ENCODE measurements around the gene HGFAC. TPM values are rescaled to one million over a fixed set of nuclear protein-coding genes. Genes with fewer than 3 reads are reported as not detected.
"Not testable (repeated sequence)": the region's sequence is repeated elsewhere in the genome, so short reads cannot be mapped to it uniquely, and the experiment has no call there.

The HGFAC gene
- total RNA-seq, 1 experiment from 2014 or later = 0.37 TPM

GRCh38 chr4:3410401-3411135, 31.2 kb upstream of the HGFAC start:
- Histone ChIP-seq H3K14ac (ENCODE audit: insufficient read depth, low read length) (no peak overlapping the region), H3K79me2 (ENCODE audit: insufficient read depth, low read length) (no peaks in the 10 kb centered on the region), H3K56ac (ENCODE audit: insufficient read length, low read depth, low read length) (no peak overlapping the region), H2BK120ac (ENCODE audit: low read depth, low read length, poor library complexity, severe bottlenecking) (no peak overlapping the region), H3K27ac (ENCODE audit: insufficient read length, low read depth, low read length) (no peak overlapping the region), H4K8ac (replicated peaks; ENCODE audit: insufficient read length, low read depth, low read length) (no peak overlapping the region), H3K27me3 (ENCODE audit: insufficient read depth, low read length) (no peaks in the 10 kb centered on the region), H3K23me2 (ENCODE audit: insufficient read length, low read depth, low read length, poor library complexity, severe bottlenecking) (peaks cover 3% of the 10 kb centered on the region), H3K4me1 (ENCODE audit: insufficient read depth, low read length) (no peaks in the 10 kb centered on the region), H4K20me1 (ENCODE audit: control insufficient read depth, insufficient read depth, insufficient read length) (no peaks in the 10 kb centered on the region), H3K18ac (ENCODE audit: insufficient read length, low read depth, low read length) (no peak overlapping the region), H3K79me1 (ENCODE audit: insufficient read depth, low read depth, low read length, poor library complexity, severe bottlenecking) (no peaks in the 10 kb centered on the region), H2BK5ac (ENCODE audit: insufficient read length, low read length) (no peak overlapping the region), H3K23ac (ENCODE audit: insufficient read length, low read depth, low read length) (no peak overlapping the region), H2BK20ac (ENCODE audit: low read depth, low read length, poor library complexity, severe bottlenecking) (no peak overlapping the region), H4K5ac (ENCODE audit: insufficient read length, low read depth, low read length) (no peak overlapping the region), H2BK12ac (ENCODE audit: insufficient read length, low read depth, low read length) (no peak overlapping the region), H3K4me2 (ENCODE audit: insufficient read depth, insufficient read length, low read length) (no peak overlapping the region), H3T11ph (ENCODE audit: low read length) (no peak overlapping the region), H3K9me3 (ENCODE audit: control insufficient read depth, low read depth, low read length) (no peaks in the 10 kb centered on the region), H2AK5ac (ENCODE audit: insufficient read length, low read length) (no peak overlapping the region), H3K9ac (ENCODE audit: extremely low read depth, insufficient read length, low read length) (no peak overlapping the region), H3K4ac (ENCODE audit: low read depth, low read length) (no peak overlapping the region), H2BK15ac (ENCODE audit: low read depth, low read length) (no peak overlapping the region), H2AFZ (ENCODE audit: low read length) (no peak overlapping the region), H4K91ac (ENCODE audit: insufficient read length, low read depth, low read length) (no peak overlapping the region)
- peak; percentile 12 for DNase-seq
- Mint-ChIP-seq H3K27ac (no peak overlapping the region; a peak in 1 of 7 replicates), H3K9me3 (no peaks in the 10 kb centered on the region), H3K4me1 (peaks cover 5 to 12% of the 10 kb centered on the region in 2 experiments; a peak in 3 of 4 replicates), H3K4me3 (no peak overlapping the region; a peak in 1 of 5 replicates), H3K27me3 (ENCODE audit: low read depth) (no peaks in the 10 kb centered on the region; the same call in 1 of the 2 replicates), H3K36me3 (ENCODE audit: insufficient read depth in 1 of 3, low read depth in 3 of 3) (peaks cover 0 to 4% (median 0%) of the 10 kb centered on the region in 3 experiments; a peak in 1 of 7 replicates)
- no CpG with 5 or more reads among the region's 22 CpGs for WGBS (ENCODE audit: extremely low coverage, insufficient read length, low lambda C conversion rate)
- TF ChIP-seq CTCF (conservative IDR thresholded peaks at IDR 0.05) = no peak

GRCh38 chr4:3411190-3411589, 30.6 kb upstream of the HGFAC start:
- H3K4me1 Mint-ChIP-seq = peaks cover 5 to 12% of the 10 kb centered on the region in 2 experiments; a peak in 3 of 4 replicates
- H3K56ac ChIP-seq (ENCODE audit: insufficient read length, low read depth, low read length) = not testable (repeated sequence)

More at GRCh38 chr4:3411190-3411589, 30.6 kb upstream of the HGFAC start:
- WGBS (ENCODE audit: extremely low coverage, insufficient read length, low lambda C conversion rate) = no CpG with 5 or more reads among the region's 17 CpGs
- not testable (repeated sequence) for H3T11ph ChIP-seq (ENCODE audit: low read length); H2AK5ac ChIP-seq (ENCODE audit: insufficient read length, low read length); H3K4me3 Mint-ChIP-seq; H3K36me3 Mint-ChIP-seq (ENCODE audit: insufficient read depth in 1 of 3, low read depth in 3 of 3); H2BK12ac ChIP-seq (ENCODE audit: insufficient read length, low read depth, low read length); H2BK5ac ChIP-seq (ENCODE audit: insufficient read length, low read length); H2BK15ac ChIP-seq (ENCODE audit: low read depth, low read length); H3K4me2 ChIP-seq (ENCODE audit: insufficient read depth, insufficient read length, low read length); H3K18ac ChIP-seq (ENCODE audit: insufficient read length, low read depth, low read length); H3K23ac ChIP-seq (ENCODE audit: insufficient read length, low read depth, low read length); H3K9ac ChIP-seq (ENCODE audit: extremely low read depth, insufficient read length, low read length); H4K20me1 ChIP-seq (ENCODE audit: control insufficient read depth, insufficient read depth, insufficient read length); H2BK20ac ChIP-seq (ENCODE audit: low read depth, low read length, poor library complexity, severe bottlenecking); H4K5ac ChIP-seq (ENCODE audit: insufficient read length, low read depth, low read length); H3K14ac ChIP-seq (ENCODE audit: insufficient read depth, low read length); H2AFZ ChIP-seq (ENCODE audit: low read length); H3K79me2 ChIP-seq (ENCODE audit: insufficient read depth, low read length); H3K79me1 ChIP-seq (ENCODE audit: insufficient read depth, low read depth, low read length, poor library complexity, severe bottlenecking); H3K4ac ChIP-seq (ENCODE audit: low read depth, low read length); H3K27me3 Mint-ChIP-seq (ENCODE audit: low read depth); H4K8ac ChIP-seq (replicated peaks; ENCODE audit: insufficient read length, low read depth, low read length); H3K27ac ChIP-seq (ENCODE audit: insufficient read length, low read depth, low read length); H3K4me1 ChIP-seq (ENCODE audit: insufficient read depth, low read length); H3K9me3 ChIP-seq (ENCODE audit: control insufficient read depth, low read depth, low read length); H3K27me3 ChIP-seq (ENCODE audit: insufficient read depth, low read length); H3K9me3 Mint-ChIP-seq; H2BK120ac ChIP-seq (ENCODE audit: low read depth, low read length, poor library complexity, severe bottlenecking); H4K91ac ChIP-seq (ENCODE audit: insufficient read length, low read depth, low read length); H3K23me2 ChIP-seq (ENCODE audit: insufficient read length, low read depth, low read length, poor library complexity, severe bottlenecking)
- H3K27ac Mint-ChIP-seq = 0 out of 7 replicates have a peak overlapping the region, but pooled peaks of 1 of the 3 experiments have one; percentile 6
- peak; percentile 4 for DNase-seq

Data from H9 (cell line).